ENCODE data around the gene LPCAT2.

DNA sequence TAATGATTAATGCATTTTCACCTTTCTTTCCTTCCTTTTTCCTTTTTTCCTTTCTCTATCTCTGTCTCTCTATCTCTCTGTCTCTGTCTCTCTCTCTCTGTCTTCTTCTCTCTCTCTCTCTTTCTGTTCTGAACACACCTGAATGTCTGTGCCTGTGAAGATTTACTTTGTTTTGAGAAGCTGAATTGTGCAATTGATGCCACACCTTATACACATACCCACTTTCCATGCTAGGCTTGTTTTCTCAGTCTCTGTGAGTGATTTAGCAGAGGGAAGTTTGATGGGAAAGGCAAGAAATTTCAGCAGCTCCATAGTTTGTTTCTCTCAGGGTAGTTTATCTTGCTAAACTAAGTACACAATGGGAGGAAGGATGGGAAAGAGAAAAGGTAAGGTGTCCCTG, 48.3 kb downstream of the LPCAT2 start:
- TF ChIP-seq, protein P1, sequence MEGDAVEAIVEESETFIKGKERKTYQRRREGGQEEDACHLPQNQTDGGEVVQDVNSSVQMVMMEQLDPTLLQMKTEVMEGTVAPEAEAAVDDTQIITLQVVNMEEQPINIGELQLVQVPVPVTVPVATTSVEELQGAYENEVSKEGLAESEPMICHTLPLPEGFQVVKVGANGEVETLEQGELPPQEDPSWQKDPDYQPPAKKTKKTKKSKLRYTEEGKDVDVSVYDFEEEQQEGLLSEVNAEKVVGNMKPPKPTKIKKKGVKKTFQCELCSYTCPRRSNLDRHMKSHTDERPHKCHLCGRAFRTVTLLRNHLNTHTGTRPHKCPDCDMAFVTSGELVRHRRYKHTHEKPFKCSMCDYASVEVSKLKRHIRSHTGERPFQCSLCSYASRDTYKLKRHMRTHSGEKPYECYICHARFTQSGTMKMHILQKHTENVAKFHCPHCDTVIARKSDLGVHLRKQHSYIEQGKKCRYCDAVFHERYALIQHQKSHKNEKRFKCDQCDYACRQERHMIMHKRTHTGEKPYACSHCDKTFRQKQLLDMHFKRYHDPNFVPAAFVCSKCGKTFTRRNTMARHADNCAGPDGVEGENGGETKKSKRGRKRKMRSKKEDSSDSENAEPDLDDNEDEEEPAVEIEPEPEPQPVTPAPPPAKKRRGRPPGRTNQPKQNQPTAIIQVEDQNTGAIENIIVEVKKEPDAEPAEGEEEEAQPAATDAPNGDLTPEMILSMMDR (conservative IDR thresholded peaks at IDR 0.05 in 1 of 2, IDR thresholded peaks at IDR 0.05 in 1 of 2; ENCODE audit: extremely low read depth in 1 of 2, insufficient read depth in 1 of 2, low read depth in 1 of 2, low read length in 2 of 2): no peak
- no peak for TF ChIP-seq EZH2 (IDR thresholded peaks at IDR 0.05; ENCODE audit: borderline replicate concordance, low read length)

Data from mammary epithelial cell (primary cell).